Ovary (tissue), 3 donors: Measurements from ENCODE around the gene BCAS1.

ENCODE experiments used
- POLR2A ChIP-seq: fragments of 450-650 bp; IDR thresholded peaks from one replicate; pipeline ENCODE4 v1.6.1; 2017; ENCODE audit warnings: antibody characterized with exemption, mild to moderate bottlenecking, moderate library complexity
- TF ChIP-seq, protein P1 (sequence below), 3 donors: fragments of 450-650 bp in 2 of 3; fragments of 200-600 bp in 1 of 3; IDR thresholded peaks; one replicate each; pipeline versions ENCODE4 v1.5.1 to v1.8.0; 2016 to 2022; ENCODE audit warnings: antibody characterized with exemption in 3 of 3, mild to moderate bottlenecking in 1 of 3
- donor health status: DM: no; HTN: no; CAD: no.

GRCh38 chr20:54026295-54027064, 43.9 kb downstream of the BCAS1 start:
- no peak for TF ChIP-seq POLR2A
- TF ChIP-seq, protein P1, sequence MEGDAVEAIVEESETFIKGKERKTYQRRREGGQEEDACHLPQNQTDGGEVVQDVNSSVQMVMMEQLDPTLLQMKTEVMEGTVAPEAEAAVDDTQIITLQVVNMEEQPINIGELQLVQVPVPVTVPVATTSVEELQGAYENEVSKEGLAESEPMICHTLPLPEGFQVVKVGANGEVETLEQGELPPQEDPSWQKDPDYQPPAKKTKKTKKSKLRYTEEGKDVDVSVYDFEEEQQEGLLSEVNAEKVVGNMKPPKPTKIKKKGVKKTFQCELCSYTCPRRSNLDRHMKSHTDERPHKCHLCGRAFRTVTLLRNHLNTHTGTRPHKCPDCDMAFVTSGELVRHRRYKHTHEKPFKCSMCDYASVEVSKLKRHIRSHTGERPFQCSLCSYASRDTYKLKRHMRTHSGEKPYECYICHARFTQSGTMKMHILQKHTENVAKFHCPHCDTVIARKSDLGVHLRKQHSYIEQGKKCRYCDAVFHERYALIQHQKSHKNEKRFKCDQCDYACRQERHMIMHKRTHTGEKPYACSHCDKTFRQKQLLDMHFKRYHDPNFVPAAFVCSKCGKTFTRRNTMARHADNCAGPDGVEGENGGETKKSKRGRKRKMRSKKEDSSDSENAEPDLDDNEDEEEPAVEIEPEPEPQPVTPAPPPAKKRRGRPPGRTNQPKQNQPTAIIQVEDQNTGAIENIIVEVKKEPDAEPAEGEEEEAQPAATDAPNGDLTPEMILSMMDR (IDR thresholded peaks at IDR 0.05), result no peak
